ENCODE data around the gene WRAP73.

Gene WRAP73

GRCh38 chr1:3644273-3644672 is 5.6 kb downstream of the WRAP73 start:
- DNase-seq, result no peak

GRCh38 chr1:3642919-3643675 is 6.8 kb downstream of the WRAP73 start:
- DNase-seq, result no peak

- DNase-seq, result no peak
These were observed 8.1 kb downstream of the WRAP73 start for GRCh38 chr1:3641816-3642215.

GRCh38 chr1:3641046-3641760 is 8.7 kb downstream of the WRAP73 start:
- no peak for DNase-seq

GRCh38 chr1:3640121-3640837 is 9.6 kb downstream of the WRAP73 start:
- no peak for DNase-seq

- no peak for DNase-seq
These were observed 10.4 kb downstream of the WRAP73 start for GRCh38 chr1:3639397-3639911.

- DNase-seq, result no peak
These were observed 11.2 kb downstream of the WRAP73 start for GRCh38 chr1:3638676-3639075.

GRCh38 chr1:3638027-3638426 is 11.9 kb downstream of the WRAP73 start:
- DNase-seq, result no peak

GRCh38 chr1:3636531-3636930 is 13.4 kb downstream of the WRAP73 start:
- no peak for DNase-seq

- DNase-seq, result no peak
These were observed 13.8 kb downstream of the WRAP73 start for GRCh38 chr1:3636080-3636479.

GRCh38 chr1:3634059-3634800 is 15.7 kb downstream of the WRAP73 start:
- no peak for DNase-seq

GRCh38 chr1:3633344-3634058 is 16.4 kb downstream of the WRAP73 start:
- DNase-seq, result no peak

- DNase-seq, result no peak
These were observed 17.1 kb downstream of the WRAP73 start for GRCh38 chr1:3632716-3633343.

GRCh38 chr1:3632298-3632697 is 17.6 kb downstream of the WRAP73 start:
- no peak for DNase-seq

GRCh38 chr1:3631320-3632260 is 18.3 kb downstream of the WRAP73 start:
- DNase-seq, result no peak

- DNase-seq, result no peak
These were observed 19.0 kb downstream of the WRAP73 start for GRCh38 chr1:3630914-3631313.

GRCh38 chr1:3630161-3630611 is 19.7 kb downstream of the WRAP73 start:
- DNase-seq, result no peak

- no peak for DNase-seq
These were observed 20.2 kb downstream of the WRAP73 start for GRCh38 chr1:3629561-3630160.

- no peak for DNase-seq
These were observed 21.5 kb downstream of the WRAP73 start for GRCh38 chr1:3628445-3628844.

Data from NCI-H748 treated with DMSO at 0.1 percent for 48 hours (cell line).